B cell (primary cell): Measurements from ENCODE around the gene RPS18.

ENCODE experiments used
- EZH2 ChIP-seq: IDR thresholded peaks from 2 replicates; pipeline ENCODE4 v1.6.1; 2012; ENCODE audit warnings: borderline replicate concordance, low read depth, mild to moderate bottlenecking, moderate library complexity, low read length; ENCODE audit not compliant: insufficient read depth, poor library complexity, severe bottlenecking
- TF ChIP-seq, protein P1 (sequence below): fragments of 200-600 bp; IDR thresholded peaks from one replicate; pipeline ENCODE4 v1.8.0; 2022; ENCODE audit warnings: antibody characterized with exemption, mild to moderate bottlenecking

DNA sequence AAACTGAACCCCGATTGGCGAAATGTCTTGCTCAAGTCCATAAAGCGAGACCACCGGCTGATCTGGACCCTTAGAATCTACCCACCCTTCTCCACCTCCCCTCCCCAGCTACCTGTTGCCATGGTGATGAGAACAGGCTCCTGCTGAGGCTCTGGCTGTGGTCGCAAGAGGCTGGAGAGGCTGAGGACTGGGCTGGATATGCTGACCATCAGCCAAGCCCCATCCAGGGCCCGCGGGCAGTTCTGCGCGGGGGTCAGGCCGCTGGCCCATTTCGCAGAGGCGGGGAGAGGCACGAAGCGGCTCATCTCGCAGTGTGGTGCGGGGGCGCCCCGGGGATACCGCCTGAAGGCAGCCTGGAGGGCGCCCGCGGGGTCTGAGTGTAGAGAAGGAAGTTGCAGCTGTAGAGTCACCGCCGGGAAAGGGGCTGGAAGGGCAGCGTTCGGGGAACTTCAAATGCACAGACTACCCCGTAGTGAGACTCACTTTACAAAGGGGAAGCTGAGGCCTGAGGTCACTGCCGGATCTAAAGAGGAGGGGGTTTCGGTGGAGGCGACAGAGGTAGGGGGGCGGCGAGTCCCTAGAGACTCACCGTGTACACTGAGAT is 41.3 kb downstream of the RPS18 start:
- TF ChIP-seq, protein P1, sequence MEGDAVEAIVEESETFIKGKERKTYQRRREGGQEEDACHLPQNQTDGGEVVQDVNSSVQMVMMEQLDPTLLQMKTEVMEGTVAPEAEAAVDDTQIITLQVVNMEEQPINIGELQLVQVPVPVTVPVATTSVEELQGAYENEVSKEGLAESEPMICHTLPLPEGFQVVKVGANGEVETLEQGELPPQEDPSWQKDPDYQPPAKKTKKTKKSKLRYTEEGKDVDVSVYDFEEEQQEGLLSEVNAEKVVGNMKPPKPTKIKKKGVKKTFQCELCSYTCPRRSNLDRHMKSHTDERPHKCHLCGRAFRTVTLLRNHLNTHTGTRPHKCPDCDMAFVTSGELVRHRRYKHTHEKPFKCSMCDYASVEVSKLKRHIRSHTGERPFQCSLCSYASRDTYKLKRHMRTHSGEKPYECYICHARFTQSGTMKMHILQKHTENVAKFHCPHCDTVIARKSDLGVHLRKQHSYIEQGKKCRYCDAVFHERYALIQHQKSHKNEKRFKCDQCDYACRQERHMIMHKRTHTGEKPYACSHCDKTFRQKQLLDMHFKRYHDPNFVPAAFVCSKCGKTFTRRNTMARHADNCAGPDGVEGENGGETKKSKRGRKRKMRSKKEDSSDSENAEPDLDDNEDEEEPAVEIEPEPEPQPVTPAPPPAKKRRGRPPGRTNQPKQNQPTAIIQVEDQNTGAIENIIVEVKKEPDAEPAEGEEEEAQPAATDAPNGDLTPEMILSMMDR: no peak
- no peak for TF ChIP-seq EZH2
